B cell (primary cell): Measurements from ENCODE around the gene ASB9.

Experiments
- EZH2 ChIP-seq: IDR thresholded peaks from 2 replicates; pipeline ENCODE4 v1.6.1; 2012; ENCODE audit warnings: borderline replicate concordance, low read depth, mild to moderate bottlenecking, moderate library complexity, low read length; ENCODE audit not compliant: insufficient read depth, poor library complexity, severe bottlenecking
- TF ChIP-seq, protein P1 (sequence below): fragments of 200-600 bp; IDR thresholded peaks from one replicate; pipeline ENCODE4 v1.8.0; 2022; ENCODE audit warnings: antibody characterized with exemption, mild to moderate bottlenecking

DNA sequence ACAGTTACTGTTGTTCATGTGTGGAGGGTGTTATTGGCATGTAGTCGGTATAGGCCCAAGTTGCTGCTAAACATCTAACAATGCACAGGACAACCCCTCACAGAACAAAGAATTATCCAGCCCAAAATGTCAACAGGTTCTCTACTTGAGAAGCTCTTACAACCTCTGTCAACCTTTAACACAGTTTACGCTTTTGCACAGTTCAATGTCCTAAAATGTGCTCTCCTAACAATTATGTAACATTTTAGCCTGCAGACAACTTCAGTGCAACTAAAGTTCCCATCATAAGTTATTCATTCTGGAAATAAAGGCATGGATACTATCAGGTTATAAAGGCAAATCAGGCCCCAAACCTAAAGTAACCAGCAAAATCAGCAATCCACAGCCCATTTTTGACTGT, 66.2 kb downstream of the ASB9 start:
- TF ChIP-seq, protein P1, sequence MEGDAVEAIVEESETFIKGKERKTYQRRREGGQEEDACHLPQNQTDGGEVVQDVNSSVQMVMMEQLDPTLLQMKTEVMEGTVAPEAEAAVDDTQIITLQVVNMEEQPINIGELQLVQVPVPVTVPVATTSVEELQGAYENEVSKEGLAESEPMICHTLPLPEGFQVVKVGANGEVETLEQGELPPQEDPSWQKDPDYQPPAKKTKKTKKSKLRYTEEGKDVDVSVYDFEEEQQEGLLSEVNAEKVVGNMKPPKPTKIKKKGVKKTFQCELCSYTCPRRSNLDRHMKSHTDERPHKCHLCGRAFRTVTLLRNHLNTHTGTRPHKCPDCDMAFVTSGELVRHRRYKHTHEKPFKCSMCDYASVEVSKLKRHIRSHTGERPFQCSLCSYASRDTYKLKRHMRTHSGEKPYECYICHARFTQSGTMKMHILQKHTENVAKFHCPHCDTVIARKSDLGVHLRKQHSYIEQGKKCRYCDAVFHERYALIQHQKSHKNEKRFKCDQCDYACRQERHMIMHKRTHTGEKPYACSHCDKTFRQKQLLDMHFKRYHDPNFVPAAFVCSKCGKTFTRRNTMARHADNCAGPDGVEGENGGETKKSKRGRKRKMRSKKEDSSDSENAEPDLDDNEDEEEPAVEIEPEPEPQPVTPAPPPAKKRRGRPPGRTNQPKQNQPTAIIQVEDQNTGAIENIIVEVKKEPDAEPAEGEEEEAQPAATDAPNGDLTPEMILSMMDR = no peak
- TF ChIP-seq EZH2 = no peak
